HG03045 (cell line): ENCODE measurements around the gene KIF5A.

Experiments used
- ATAC-seq: cut with Tn5 transposase; IDR thresholded peaks from one replicate; pipeline ENCODE4 v1.9.1; 2021; ENCODE audit warnings: mild to moderate bottlenecking, moderate library complexity; ENCODE audit not compliant: unreplicated experiment

Gene KIF5A

DNA sequence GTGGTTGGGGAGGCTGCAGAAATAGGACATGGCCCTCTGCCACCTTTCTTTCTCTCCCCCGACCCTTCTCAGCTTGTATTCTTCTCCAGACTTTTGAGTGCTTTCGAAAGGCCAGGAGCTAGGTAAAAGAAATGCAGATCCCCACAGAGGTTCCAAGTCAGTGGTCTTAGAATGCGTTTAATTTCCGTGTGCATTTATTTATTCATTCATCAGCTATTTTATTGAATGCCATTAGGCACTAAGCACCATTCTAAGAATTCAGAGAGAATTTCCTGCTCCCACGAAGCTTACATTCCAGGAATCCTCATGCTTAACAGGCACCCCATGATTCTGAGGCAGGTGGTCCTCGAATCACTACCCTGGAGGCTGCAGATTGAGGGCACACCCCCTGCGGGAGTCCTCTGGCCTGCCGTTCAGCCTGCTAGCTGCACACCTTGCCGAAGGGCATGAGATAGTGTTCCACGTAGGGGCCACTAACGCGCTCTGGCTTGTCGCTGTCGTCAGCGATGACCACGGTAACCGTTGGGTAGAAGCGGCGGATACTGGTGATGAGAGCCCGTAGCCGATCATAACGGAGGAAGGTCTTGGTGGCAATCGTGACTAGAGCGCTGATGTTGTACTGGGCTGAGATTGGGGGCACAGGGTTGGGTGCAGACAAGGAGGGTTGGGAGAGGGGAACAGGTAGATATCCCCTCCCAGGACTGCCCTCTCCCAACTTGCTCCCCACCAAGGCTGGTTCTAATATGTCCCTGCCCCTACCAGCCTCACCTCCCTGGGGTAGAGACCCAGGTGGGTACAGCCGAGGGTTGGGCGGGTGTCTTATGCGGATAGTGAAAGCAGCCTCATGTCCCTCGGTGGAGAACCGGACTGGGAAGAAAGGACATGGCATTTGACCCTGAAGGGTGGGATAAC lies 78.7 kb downstream of the KIF5A start:
- ATAC-seq: no peak

DNA sequence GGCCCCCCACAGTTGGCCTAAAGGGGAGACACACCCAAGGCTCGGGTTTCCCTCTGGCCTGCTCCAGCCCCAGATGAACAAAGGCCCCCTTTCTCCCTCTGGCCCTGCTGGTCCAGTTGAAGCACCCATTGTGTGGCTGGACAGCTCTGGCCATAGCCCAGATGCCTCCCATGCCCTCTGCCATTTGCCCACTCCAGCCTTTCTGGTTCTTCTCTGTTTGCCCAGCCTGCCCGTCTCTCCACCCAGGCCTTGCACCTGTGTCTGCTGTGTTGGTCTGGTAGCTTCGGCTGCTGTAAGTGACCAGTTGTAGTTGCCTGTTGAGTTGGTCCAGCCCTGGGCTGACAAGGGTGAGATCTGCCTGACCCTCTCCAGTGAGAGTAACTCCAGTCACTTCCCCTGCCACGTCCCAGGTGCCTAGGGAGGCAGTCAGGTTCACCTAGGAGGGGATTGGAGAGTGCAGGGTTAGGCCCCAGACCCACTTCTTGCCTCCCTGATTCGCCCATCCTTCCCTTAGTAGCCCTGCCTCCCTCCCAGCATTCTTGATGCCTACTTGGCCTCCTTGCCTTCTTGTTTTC lies 80.1 kb downstream of the KIF5A start:
- no peak for ATAC-seq

DNA sequence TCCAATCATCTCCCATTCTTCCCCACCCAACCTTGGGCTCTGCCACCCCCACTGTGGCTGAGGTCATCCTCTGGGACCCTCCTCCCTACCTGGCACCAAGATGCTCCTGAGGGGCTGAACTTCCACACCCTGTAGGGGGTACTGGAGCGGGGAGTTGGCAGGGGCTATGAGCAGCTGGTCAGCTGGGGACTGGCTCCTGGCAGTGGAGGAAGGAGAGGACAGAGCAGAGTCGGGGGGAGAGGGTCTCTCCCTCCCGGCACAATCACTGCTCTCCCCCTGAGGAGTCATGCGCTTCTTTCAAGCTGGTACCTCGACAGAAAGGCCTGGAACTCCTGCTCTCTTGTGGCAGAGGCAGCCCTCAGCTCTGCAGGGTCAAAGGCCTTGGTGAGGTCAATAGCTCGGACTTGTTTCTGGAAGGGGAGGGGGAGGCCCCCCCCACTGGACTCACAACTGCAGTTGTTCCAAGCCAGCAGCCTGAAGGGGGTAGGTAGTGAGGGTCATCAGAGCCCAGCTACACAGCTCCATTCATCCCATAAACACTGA lies 81.1 kb downstream of the KIF5A start:
- ATAC-seq: no peak

- no peak for ATAC-seq
These were observed 81.8 kb downstream of the KIF5A start for GRCh38 chr12:57631566-57632072.

GRCh38 chr12:57632073-57632957 lies 82.5 kb downstream of the KIF5A start:
- peak; percentile 22 for ATAC-seq

- ATAC-seq: peak; percentile 81
These were observed 83.4 kb downstream of the KIF5A start, which contains the start of gene B4GALNT1 for GRCh38 chr12:57632958-57633840. Gene B4GALNT1, minus strand, starts transcription at chr12:57633201. Its CDS starts 1,069 bp downstream, at chr12:57632132.
